GM12878 (cell line): ENCODE measurements around the gene BICRAL. TPM values are rescaled to one million over a fixed set of nuclear protein-coding genes. Genes with fewer than 3 reads are reported as not detected.

Source experiments
- BCL11A ChIP-seq: IDR thresholded peaks from 2 replicates; pipeline ENCODE4 v1.6.1; 2011; ENCODE audit warnings: low read depth, low read length
- CUX1 ChIP-seq: IDR thresholded peaks from 2 replicates; pipeline ENCODE4 v1.6.1; 2012; ENCODE audit warnings: improper control_type of control experiment, low read depth, low read length; ENCODE audit not compliant: insufficient replicate concordance
- EGR1 ChIP-seq, 2 experiments: IDR thresholded peaks; 1 replicate in 1 of 2; 2 replicates in 1 of 2; pipeline ENCODE4 v1.6.1; 2011 to 2012; ENCODE audit warnings: low read depth in 2 of 2, low read length in 2 of 2, borderline replicate concordance in 1 of 2, mild to moderate bottlenecking in 1 of 2, moderate library complexity in 1 of 2
- EZH2 ChIP-seq: IDR thresholded peaks from 2 replicates; pipeline ENCODE4 v1.6.1; 2012; ENCODE audit warnings: low read depth, mild to moderate bottlenecking, control low read depth, inconsistent platforms, low read length, borderline replicate concordance; ENCODE audit not compliant: control insufficient read depth
- HDGF ChIP-seq: fragments of 450-650 bp; IDR thresholded peaks from 2 replicates; pipeline ENCODE4 v1.6.1; 2016; ENCODE audit warnings: antibody characterized with exemption
- IRF4 ChIP-seq: IDR thresholded peaks from 2 replicates; pipeline ENCODE4 v1.6.1; 2011; ENCODE audit warnings: low read depth, low read length
- NFYB ChIP-seq: IDR thresholded peaks from 2 replicates; pipeline ENCODE4 v1.6.1; 2011; ENCODE audit warnings: low read depth, mild to moderate bottlenecking, low read length, improper control_type of control experiment, moderate library complexity; ENCODE audit not compliant: insufficient read depth
- NR2F1 ChIP-seq: fragments of 450-650 bp; conservative IDR thresholded peaks from 2 replicates; pipeline ENCODE4 v1.6.1; 2017; ENCODE audit warnings: mild to moderate bottlenecking
- NRF1 ChIP-seq: conservative IDR thresholded peaks from 2 replicates; pipeline ENCODE4 v1.6.1; 2011; ENCODE audit warnings: mild to moderate bottlenecking, low read depth, low read length, improper control_type of control experiment
- POU2F2 ChIP-seq: IDR thresholded peaks from 3 replicates; pipeline ENCODE4 v1.6.1; 2011; ENCODE audit warnings: low read depth, mild to moderate bottlenecking, low read length, borderline replicate concordance
- RFX5 ChIP-seq: IDR thresholded peaks from 2 replicates; pipeline ENCODE4 v1.6.1; 2011; ENCODE audit warnings: low read depth, low read length, improper control_type of control experiment
- SIN3A ChIP-seq: IDR thresholded peaks from 2 replicates; pipeline ENCODE4 v1.6.1; 2012; ENCODE audit warnings: low read depth, low read length, improper control_type of control experiment
- SMAD5 ChIP-seq: IDR thresholded peaks from 2 replicates; pipeline ENCODE4 v1.6.1; 2016; ENCODE audit warnings: antibody characterized with exemption, low read depth
- TARDBP ChIP-seq: IDR thresholded peaks from 2 replicates; pipeline ENCODE4 v1.6.1; 2016; ENCODE audit warnings: borderline replicate concordance
- TBL1XR1 ChIP-seq: IDR thresholded peaks from 2 replicates; pipeline ENCODE4 v1.6.1; 2012; ENCODE audit warnings: low read depth, low read length, improper control_type of control experiment
- ZNF207 ChIP-seq: fragments of 450-650 bp; IDR thresholded peaks from 2 replicates; pipeline ENCODE4 v1.6.1; 2014; ENCODE audit warnings: antibody characterized with exemption, mild to moderate bottlenecking, borderline replicate concordance
- ZNF622 ChIP-seq: fragments of 450-650 bp; IDR thresholded peaks from 2 replicates; pipeline ENCODE4 v1.6.1; 2017; ENCODE audit warnings: mild to moderate bottlenecking, inconsistent platforms
- ZNF687 ChIP-seq: fragments of 450-650 bp; IDR thresholded peaks from 2 replicates; pipeline ENCODE4 v1.6.1; 2017; ENCODE audit warnings: mild to moderate bottlenecking, moderate library complexity
- ZSCAN29 ChIP-seq: fragments of 450-650 bp; IDR thresholded peaks from 2 replicates; pipeline ENCODE4 v1.6.1; 2017; ENCODE audit warnings: mild to moderate bottlenecking, moderate library complexity
- polyA plus RNA-seq, 11 experiments: library from polyadenylated mRNA; depleted of rRNA in 4 of 11; unstranded in 6 of 11; stranded (reverse) in 5 of 11; fragments of >200 nt; fragmentation: Nextera tagmentation in 4 of 11; fragmentation: Illumina TruSeq in 1 of 11; extraction: Ambion mirVana in 4 of 11; extraction: Trizol in 1 of 11; gene quantifications; 1 replicate in 1 of 11; 2 replicates in 10 of 11; pipeline versions ENCODE4 v1.2.1 to v1.2.3, GENCODE V29; 2011 to 2016; ENCODE audit warnings: inconsistent platforms in 2 of 11, missing spikeins in 2 of 11, low read depth in 1 of 11
- total RNA-seq, 4 experiments: library from RNA; depleted of rRNA in 3 of 4; stranded (reverse); fragments of >200 nt in 3 of 4; fragmentation: Illumina TruSeq in 1 of 4; extraction: Trizol in 1 of 4; gene quantifications; 2 replicates each; pipeline versions ENCODE4 v1.2.1 to v1.2.3, GENCODE V29; 2013 to 2021
- TF ChIP-seq, protein P1 (sequence below): IDR thresholded peaks from 2 replicates; pipeline ENCODE4 v1.6.1; 2012; ENCODE audit warnings: low read length, inconsistent platforms

The BICRAL gene
- total and polyA plus RNA-seq, 10 of the 15 experiments (the other 5 are each of a cell fraction or from before 2014, with no cell fraction given), result 1.9 to 16.6 (median 8.5) TPM

- TF ChIP-seq CUX1 (no peak), SIN3A (peak; percentile 64), RFX5 (peak; percentile 71), NRF1 (no peak), ZSCAN29 (no peak), NFYB (no peak), IRF4 (0 out of 2 replicates have a peak, but pooled peaks have one; percentile 9), ZNF207 (no peak; the same call in 1 of the 2 replicates), BCL11A (no peak), HDGF (no peak), TARDBP (no peak), POU2F2 (peak; percentile 92), EZH2 (no peak), NR2F1 (no peak), TBL1XR1 (no peak), ZNF687 (0 out of 2 replicates have a peak, but pooled peaks have one; percentile 28), SMAD5 (peak; percentile 96), EGR1 (IDR thresholded peaks at IDR 0.05; ENCODE audit: borderline replicate concordance in 1 of 2, low read depth in 2 of 2, low read length in 2 of 2) (peak; percentile 32 to 47; a peak in 2 of 3 replicates), ZNF622 (no peak)
- TF ChIP-seq, protein P1, sequence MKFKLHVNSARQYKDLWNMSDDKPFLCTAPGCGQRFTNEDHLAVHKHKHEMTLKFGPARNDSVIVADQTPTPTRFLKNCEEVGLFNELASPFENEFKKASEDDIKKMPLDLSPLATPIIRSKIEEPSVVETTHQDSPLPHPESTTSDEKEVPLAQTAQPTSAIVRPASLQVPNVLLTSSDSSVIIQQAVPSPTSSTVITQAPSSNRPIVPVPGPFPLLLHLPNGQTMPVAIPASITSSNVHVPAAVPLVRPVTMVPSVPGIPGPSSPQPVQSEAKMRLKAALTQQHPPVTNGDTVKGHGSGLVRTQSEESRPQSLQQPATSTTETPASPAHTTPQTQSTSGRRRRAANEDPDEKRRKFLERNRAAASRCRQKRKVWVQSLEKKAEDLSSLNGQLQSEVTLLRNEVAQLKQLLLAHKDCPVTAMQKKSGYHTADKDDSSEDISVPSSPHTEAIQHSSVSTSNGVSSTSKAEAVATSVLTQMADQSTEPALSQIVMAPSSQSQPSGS, result no peak
Observed at GRCh38 chr6:42745640-42746462, 36.0 kb upstream of the BICRAL start, which contains the start of gene TBCC (continued).
